ENCODE measurements around the gene ROPN1L.

GRCh38 chr5:10500669-10501068 lies 59.0 kb downstream of the ROPN1L start:
- TF ChIP-seq, protein P1, sequence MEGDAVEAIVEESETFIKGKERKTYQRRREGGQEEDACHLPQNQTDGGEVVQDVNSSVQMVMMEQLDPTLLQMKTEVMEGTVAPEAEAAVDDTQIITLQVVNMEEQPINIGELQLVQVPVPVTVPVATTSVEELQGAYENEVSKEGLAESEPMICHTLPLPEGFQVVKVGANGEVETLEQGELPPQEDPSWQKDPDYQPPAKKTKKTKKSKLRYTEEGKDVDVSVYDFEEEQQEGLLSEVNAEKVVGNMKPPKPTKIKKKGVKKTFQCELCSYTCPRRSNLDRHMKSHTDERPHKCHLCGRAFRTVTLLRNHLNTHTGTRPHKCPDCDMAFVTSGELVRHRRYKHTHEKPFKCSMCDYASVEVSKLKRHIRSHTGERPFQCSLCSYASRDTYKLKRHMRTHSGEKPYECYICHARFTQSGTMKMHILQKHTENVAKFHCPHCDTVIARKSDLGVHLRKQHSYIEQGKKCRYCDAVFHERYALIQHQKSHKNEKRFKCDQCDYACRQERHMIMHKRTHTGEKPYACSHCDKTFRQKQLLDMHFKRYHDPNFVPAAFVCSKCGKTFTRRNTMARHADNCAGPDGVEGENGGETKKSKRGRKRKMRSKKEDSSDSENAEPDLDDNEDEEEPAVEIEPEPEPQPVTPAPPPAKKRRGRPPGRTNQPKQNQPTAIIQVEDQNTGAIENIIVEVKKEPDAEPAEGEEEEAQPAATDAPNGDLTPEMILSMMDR (IDR thresholded peaks at IDR 0.05): no peak
- TF ChIP-seq POLR2A (IDR thresholded peaks at IDR 0.05): no peak
